Effector CD8-positive, alpha-beta T cell (primary cell): Measurements from ENCODE around the gene CECR2.

Source experiments
- DNase-seq: peaks from one replicate; lab custom pipeline; 2025; lab: John Stamatoyannopoulos, UW

CECR2 gene

GRCh38 chr22:17606496-17606895 is 237.2 kb downstream of the CECR2 start:
- no peak for DNase-seq
